Karpas-422 (cell line): ENCODE data around the gene SLC4A5. TPM values are rescaled to one million over a fixed set of nuclear protein-coding genes. Genes with fewer than 3 reads are reported as not detected.

ENCODE experiments used
- DNase-seq: peaks from one replicate; pipeline ENCODE4 v3.0.0-alpha.2; 2015
- H2AFZ ChIP-seq: fragments of 200-600 bp; sonication (generic); 2 replicates; pipeline ENCODE4 v1.6.1; 2014; ENCODE audit warnings: antibody characterized with exemption, low read length, mixed read lengths
- H3K27ac ChIP-seq: fragments of 200-600 bp; sonication (generic); 2 replicates; pipeline ENCODE4 v1.5.1; 2014; ENCODE audit warnings: mild to moderate bottlenecking, low read length, moderate library complexity
- H3K27me3 ChIP-seq: fragments of 200-600 bp; sonication (generic); 2 replicates; pipeline ENCODE4 v1.6.1; 2014; ENCODE audit warnings: low read length, mixed read lengths
- H3K36me3 ChIP-seq: fragments of 200-600 bp; sonication (generic); 2 replicates; pipeline ENCODE4 v1.6.1; 2014; ENCODE audit warnings: low read length, mixed read lengths; ENCODE audit not compliant: insufficient read depth
- H3K4me1 ChIP-seq: fragments of 200-600 bp; sonication (generic); 2 replicates; pipeline ENCODE4 v1.6.1; 2014; ENCODE audit warnings: mild to moderate bottlenecking, low read length, mixed read lengths
- H3K4me2 ChIP-seq: fragments of 200-600 bp; sonication (generic); 2 replicates; pipeline ENCODE4 v1.6.1; 2014; ENCODE audit warnings: low read length, low read depth, mild to moderate bottlenecking; ENCODE audit not compliant: poor library complexity, severe bottlenecking
- H3K4me3 ChIP-seq: fragments of 200-600 bp; sonication (generic); 2 replicates; pipeline ENCODE4 v1.5.1; 2014; ENCODE audit warnings: mild to moderate bottlenecking, antibody characterized with exemption, low read length, mixed read lengths
- H3K79me2 ChIP-seq: fragments of 200-600 bp; sonication (generic); 2 replicates; pipeline ENCODE4 v1.6.1; 2014; ENCODE audit warnings: mild to moderate bottlenecking, low read length, mixed read lengths
- H3K9ac ChIP-seq: fragments of 200-600 bp; sonication (generic); 2 replicates; pipeline ENCODE4 v1.6.0; 2014; ENCODE audit warnings: low read length
- H3K9me2 ChIP-seq: fragments of 200-600 bp; sonication (generic), shearing (Covaris generic); replicated peaks from 2 replicates; pipeline ENCODE4 v1.6.0; 2014; ENCODE audit warnings: mild to moderate bottlenecking, low read length, moderate library complexity; ENCODE audit not compliant: insufficient read depth
- H3K9me3 ChIP-seq: fragments of 300-700, 200-600 bp; sonication (generic); 2 replicates; pipeline ENCODE4 v1.6.1; 2014; ENCODE audit warnings: low read length, mixed read lengths
- H4K20me1 ChIP-seq: fragments of 200-600 bp; sonication (generic); 2 replicates; pipeline ENCODE4 v1.6.1; 2014; ENCODE audit warnings: mild to moderate bottlenecking, antibody characterized with exemption, low read length, low read depth; ENCODE audit not compliant: insufficient read depth
- total RNA-seq: library from RNA; depleted of rRNA; stranded (reverse); fragments of >200 nt; shearing (Covaris generic); gene quantifications from 2 replicates; pipeline ENCODE4 v1.2.3, GENCODE V29; 2014; ENCODE audit warnings: low replicate concordance

SLC4A5 gene
- total RNA-seq, 1 experiment from 2014 or later, result 3.2 TPM

GRCh38 chr2:74278176-74278575 is 65.0 kb downstream of the SLC4A5 start:
- no peak overlapping the region for H3K4me3 ChIP-seq
- H3K27me3 ChIP-seq, result no peaks in the 10 kb centered on the region; the same call in 1 of the 2 replicates
- H3K4me2 ChIP-seq, result no peak overlapping the region
- no peaks in the 10 kb centered on the region for H3K9me2 ChIP-seq
- DNase-seq, result no peak
- no peak overlapping the region for H2AFZ ChIP-seq
- H3K9ac ChIP-seq, result no peak overlapping the region
- peaks cover 8% of the 10 kb centered on the region for H3K4me1 ChIP-seq
- no peaks in the 10 kb centered on the region for H3K36me3 ChIP-seq
- H3K27ac ChIP-seq, result no peak overlapping the region
- no peaks in the 10 kb centered on the region for H3K9me3 ChIP-seq
- no peaks in the 10 kb centered on the region; the same call in 1 of the 2 replicates for H4K20me1 ChIP-seq
- H3K79me2 ChIP-seq, result no peaks in the 10 kb centered on the region

GRCh38 chr2:74275228-74275627 is 68.0 kb downstream of the SLC4A5 start:
- Histone ChIP-seq H3K4me2 (no peak overlapping the region), H3K27me3 (peaks cover 3% of the 10 kb centered on the region; the same call in 1 of the 2 replicates), H3K9ac (no peak overlapping the region), H3K4me3 (no peak overlapping the region), H3K9me2 (no peaks in the 10 kb centered on the region), H3K9me3 (no peaks in the 10 kb centered on the region), H2AFZ (no peak overlapping the region), H3K27ac (no peak overlapping the region), H3K36me3 (no peaks in the 10 kb centered on the region), H4K20me1 (no peaks in the 10 kb centered on the region; the same call in 1 of the 2 replicates), H3K79me2 (no peaks in the 10 kb centered on the region), H3K4me1 (peaks cover 8% of the 10 kb centered on the region)
- no peak for DNase-seq

GRCh38 chr2:74269667-74270066 is 73.5 kb downstream of the SLC4A5 start:
- Histone ChIP-seq H3K4me1 (peaks cover 9% of the 10 kb centered on the region), H3K9me2 (no peaks in the 10 kb centered on the region), H3K4me3 (no peak overlapping the region), H3K79me2 (no peaks in the 10 kb centered on the region), H3K4me2 (no peak overlapping the region), H3K9ac (no peak overlapping the region), H3K9me3 (no peaks in the 10 kb centered on the region), H3K27me3 (0 out of 2 replicates have a peak, but pooled peaks cover 3% of the 10 kb centered on the region), H4K20me1 (no peaks in the 10 kb centered on the region), H2AFZ (no peak overlapping the region), H3K36me3 (no peaks in the 10 kb centered on the region), H3K27ac (no peak overlapping the region)
- DNase-seq, result no peak

- Histone ChIP-seq H3K79me2 (no peaks in the 10 kb centered on the region), H3K9me3 (no peaks in the 10 kb centered on the region), H3K27me3 (0 out of 2 replicates have a peak, but pooled peaks cover 3% of the 10 kb centered on the region), H3K27ac (no peak overlapping the region), H3K4me3 (no peak overlapping the region), H4K20me1 (no peaks in the 10 kb centered on the region), H3K9me2 (no peaks in the 10 kb centered on the region), H3K36me3 (no peaks in the 10 kb centered on the region), H3K9ac (no peak overlapping the region), H2AFZ (no peak overlapping the region), H3K4me2 (peak overlapping the region; percentile 7), H3K4me1 (peaks cover 8% of the 10 kb centered on the region)
- DNase-seq, result peak; percentile 86
Measured at GRCh38 chr2:74267068-74267467, 76.1 kb downstream of the SLC4A5 start.

- Histone ChIP-seq H3K9me3 (no peaks in the 10 kb centered on the region), H3K4me1 (peaks cover 8% of the 10 kb centered on the region), H3K9me2 (no peaks in the 10 kb centered on the region), H3K4me3 (no peak overlapping the region), H3K27me3 (no peaks in the 10 kb centered on the region), H3K27ac (no peak overlapping the region), H3K9ac (no peak overlapping the region), H3K36me3 (no peaks in the 10 kb centered on the region), H4K20me1 (no peaks in the 10 kb centered on the region), H3K79me2 (no peaks in the 10 kb centered on the region), H3K4me2 (no peak overlapping the region), H2AFZ (no peak overlapping the region)
- DNase-seq, result no peak
Measured at GRCh38 chr2:74264281-74264680, 78.9 kb downstream of the SLC4A5 start.

GRCh38 chr2:74262681-74263080 is 80.5 kb downstream of the SLC4A5 start:
- H4K20me1 ChIP-seq, result no peaks in the 10 kb centered on the region

GRCh38 chr2:74261204-74261864 is 81.9 kb downstream of the SLC4A5 start:
- no peaks in the 10 kb centered on the region for H3K79me2 ChIP-seq
- H3K27me3 ChIP-seq, result no peaks in the 10 kb centered on the region
- H2AFZ ChIP-seq, result no peak overlapping the region
- no peak overlapping the region for H3K27ac ChIP-seq
- no peaks in the 10 kb centered on the region for H3K9me2 ChIP-seq
- no peaks in the 10 kb centered on the region for H3K9me3 ChIP-seq
- no peaks in the 10 kb centered on the region for H3K4me1 ChIP-seq
- no peak overlapping the region for H3K9ac ChIP-seq
- H3K36me3 ChIP-seq, result no peaks in the 10 kb centered on the region
- no peak overlapping the region for H3K4me2 ChIP-seq
- H4K20me1 ChIP-seq, result no peaks in the 10 kb centered on the region
- no peak overlapping the region for H3K4me3 ChIP-seq
- no peak for DNase-seq

More at GRCh38 chr2:74262681-74263080, 80.5 kb downstream of the SLC4A5 start:
- H3K4me2 ChIP-seq, result no peak overlapping the region
- H3K36me3 ChIP-seq, result no peaks in the 10 kb centered on the region
- H3K4me1 ChIP-seq, result peaks cover 8% of the 10 kb centered on the region
- H3K27ac ChIP-seq, result no peak overlapping the region
- DNase-seq, result no peak
- no peak overlapping the region for H3K9ac ChIP-seq
- H3K9me2 ChIP-seq, result no peaks in the 10 kb centered on the region
- no peak overlapping the region for H2AFZ ChIP-seq
- H3K79me2 ChIP-seq, result no peaks in the 10 kb centered on the region
- H3K4me3 ChIP-seq, result no peak overlapping the region
- no peaks in the 10 kb centered on the region for H3K9me3 ChIP-seq
- no peaks in the 10 kb centered on the region for H3K27me3 ChIP-seq

- H4K20me1 ChIP-seq, result no peaks in the 10 kb centered on the region
- H3K4me2 ChIP-seq, result no peak overlapping the region
- no peaks in the 10 kb centered on the region for H3K4me1 ChIP-seq
- H3K9ac ChIP-seq, result no peak overlapping the region
- H2AFZ ChIP-seq, result no peak overlapping the region
- H3K9me3 ChIP-seq, result no peaks in the 10 kb centered on the region
- no peaks in the 10 kb centered on the region for H3K79me2 ChIP-seq
- H3K36me3 ChIP-seq, result no peaks in the 10 kb centered on the region
- H3K27ac ChIP-seq, result no peak overlapping the region
- H3K4me3 ChIP-seq, result no peak overlapping the region
- DNase-seq, result no peak
- no peaks in the 10 kb centered on the region for H3K27me3 ChIP-seq
- H3K9me2 ChIP-seq, result no peaks in the 10 kb centered on the region
Measured at GRCh38 chr2:74260495-74260894, 82.7 kb downstream of the SLC4A5 start.
